ENCODE results near the gene SPATA12.

DNA sequence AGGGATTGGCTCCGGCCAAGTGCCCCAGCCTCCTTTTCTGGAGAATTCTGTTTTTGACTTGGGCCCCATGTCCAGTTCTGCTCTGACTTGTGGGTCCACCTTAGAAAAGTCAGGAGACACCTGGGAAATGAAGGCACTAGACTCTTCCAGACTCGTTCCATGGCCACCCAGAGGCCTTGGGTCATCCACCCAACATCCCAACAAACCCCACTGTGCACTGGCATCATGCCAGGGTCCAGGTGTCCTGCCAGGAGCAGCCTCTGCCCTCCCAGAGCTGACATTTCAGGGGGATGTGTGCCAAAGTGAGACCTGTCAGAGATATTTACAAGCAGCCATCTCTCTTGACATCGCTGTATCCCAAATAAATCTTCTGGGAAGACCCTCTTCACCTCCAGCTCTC, 13.2 kb downstream of the SPATA12 start:
- TF ChIP-seq, protein P1, sequence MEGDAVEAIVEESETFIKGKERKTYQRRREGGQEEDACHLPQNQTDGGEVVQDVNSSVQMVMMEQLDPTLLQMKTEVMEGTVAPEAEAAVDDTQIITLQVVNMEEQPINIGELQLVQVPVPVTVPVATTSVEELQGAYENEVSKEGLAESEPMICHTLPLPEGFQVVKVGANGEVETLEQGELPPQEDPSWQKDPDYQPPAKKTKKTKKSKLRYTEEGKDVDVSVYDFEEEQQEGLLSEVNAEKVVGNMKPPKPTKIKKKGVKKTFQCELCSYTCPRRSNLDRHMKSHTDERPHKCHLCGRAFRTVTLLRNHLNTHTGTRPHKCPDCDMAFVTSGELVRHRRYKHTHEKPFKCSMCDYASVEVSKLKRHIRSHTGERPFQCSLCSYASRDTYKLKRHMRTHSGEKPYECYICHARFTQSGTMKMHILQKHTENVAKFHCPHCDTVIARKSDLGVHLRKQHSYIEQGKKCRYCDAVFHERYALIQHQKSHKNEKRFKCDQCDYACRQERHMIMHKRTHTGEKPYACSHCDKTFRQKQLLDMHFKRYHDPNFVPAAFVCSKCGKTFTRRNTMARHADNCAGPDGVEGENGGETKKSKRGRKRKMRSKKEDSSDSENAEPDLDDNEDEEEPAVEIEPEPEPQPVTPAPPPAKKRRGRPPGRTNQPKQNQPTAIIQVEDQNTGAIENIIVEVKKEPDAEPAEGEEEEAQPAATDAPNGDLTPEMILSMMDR (IDR thresholded peaks at IDR 0.05), result no peak
- no peak for TF ChIP-seq POLR2AphosphoS5 (IDR thresholded peaks at IDR 0.05)
- TF ChIP-seq POLR2A (IDR thresholded peaks at IDR 0.05), result no peak
